HepG2 (cell line): Measurements from ENCODE around the gene NOXA1. TPM values are rescaled to one million over a fixed set of nuclear protein-coding genes. Genes with fewer than 3 reads are reported as not detected.

ENCODE experiments used
- ATAC-seq: fragments of 200-7000 bp; cut with Tn5 transposase; 3 replicates; pipeline ENCODE4 v1.9.1; 2020; ENCODE audit warnings: mild to moderate bottlenecking, moderate library complexity
- BruUV-seq: library from RNA; stranded (reverse); fragments of 400-500 nt; replicated peaks from 2 replicates; lab custom pipeline; 2021; lab: Mats Ljungman, UMichigan
- CTCF ChIA-PET: fragments of 300-600 bp; formaldehyde crosslinking; extraction: SDS; loops from one replicate; lab custom pipeline; 2021; ENCODE audit warnings: low total read pairs, inconsistent platforms, low intra/inter-chr PET ratio; lab: Yijun Ruan, JAX
- POLR2A ChIA-PET: fragments of 350-600 bp; sonication (Branson Sonifier 250); formaldehyde crosslinking; loops from one replicate; lab custom pipeline; 2020; ENCODE audit warnings: antibody characterized with exemption, inconsistent platforms; lab: Yijun Ruan, JAX
- DNase-seq: peaks from one replicate; pipeline ENCODE4 v3.0.0-alpha.2; 2015; ENCODE audit warnings: low spot score
- FAIRE-seq: peaks from 3 replicates; lab custom pipeline; 2011; peaks lifted over from hg19 to GRCh38; lab: Jason Lieb, UNC
- H2AFZ ChIP-seq: one replicate; pipeline ENCODE4 v1.6.1; 2011; ENCODE audit warnings: low read length, inconsistent platforms
- H3K27ac ChIP-seq: fragments of 300-600 bp; 3 replicates; pipeline ENCODE4 v1.8.0; 2011; ENCODE audit warnings: mixed run types, mild to moderate bottlenecking, mixed read lengths, low read length, inconsistent platforms; ENCODE audit not compliant: insufficient read depth; ENCODE audit errors: extremely low read length
- H3K27me3 ChIP-seq, 2 experiments: fragments of 200-600 bp in 1 of 2; 2 replicates in 1 of 2; 3 replicates in 1 of 2; pipeline versions ENCODE4 v1.6.0 to v1.8.0; 2011; ENCODE audit warnings: low read length in 2 of 2, mild to moderate bottlenecking in 2 of 2, moderate library complexity in 2 of 2, inconsistent platforms in 1 of 2; ENCODE audit not compliant: insufficient read depth in 2 of 2, control insufficient read depth in 1 of 2
- H3K36me3 ChIP-seq, 2 experiments: fragments of 200-600 bp in 1 of 2; replicated peaks in 1 of 2; 2 replicates in 1 of 2; 3 replicates in 1 of 2; pipeline versions ENCODE4 v1.5.1 to v1.8.0; 2011; ENCODE audit warnings: low read length in 2 of 2, inconsistent platforms in 1 of 2; ENCODE audit not compliant: insufficient read depth in 2 of 2, control insufficient read depth in 1 of 2
- H3K4me1 ChIP-seq: 2 replicates; pipeline ENCODE4 v1.5.1; 2012; ENCODE audit warnings: low read length, inconsistent platforms; ENCODE audit not compliant: insufficient read depth
- H3K4me2 ChIP-seq: 2 replicates; pipeline ENCODE4 v1.6.0; 2011; ENCODE audit warnings: low read depth, low read length, inconsistent platforms
- H3K4me3 ChIP-seq, 3 experiments: fragments of 200-600 bp in 1 of 3; sonication (generic), shearing (Covaris generic) in 1 of 3; replicated peaks in 1 of 3; 2 replicates each; pipeline ENCODE4 v1.5.1; 2011 to 2016; ENCODE audit warnings: low read length in 3 of 3, inconsistent platforms in 2 of 3, low read depth in 2 of 3, mild to moderate bottlenecking in 2 of 3, control low read depth in 1 of 3, mixed read lengths in 1 of 3; ENCODE audit not compliant: insufficient read depth in 1 of 3
- H3K79me2 ChIP-seq: one replicate; pipeline ENCODE4 v1.6.1; 2011; ENCODE audit warnings: low read length, inconsistent platforms; ENCODE audit not compliant: insufficient read depth
- H3K9ac ChIP-seq: 2 replicates; pipeline ENCODE4 v1.6.0; 2011; ENCODE audit warnings: mild to moderate bottlenecking, low read depth, low read length, inconsistent platforms; ENCODE audit not compliant: insufficient read depth
- H3K9me3 ChIP-seq: 2 replicates; pipeline ENCODE4 v1.5.1; 2012; ENCODE audit warnings: mild to moderate bottlenecking, low read length
- H4K20me1 ChIP-seq: 2 replicates; pipeline ENCODE4 v1.6.0; 2011; ENCODE audit warnings: inconsistent platforms, mild to moderate bottlenecking, low read length, moderate library complexity; ENCODE audit not compliant: insufficient read depth
- JUNB ChIP-seq: sonication (generic); formaldehyde crosslinking; IDR thresholded peaks from 2 replicates; pipeline ENCODE4 v1.8.0; 2022; ENCODE audit warnings: missing genetic modification reagents, mild to moderate bottlenecking, borderline replicate concordance
- RBFOX2 ChIP-seq: fragments of 200-400 bp; formaldehyde crosslinking; IDR thresholded peaks from 2 replicates; pipeline ENCODE4 v1.6.1; 2017; ENCODE audit warnings: low read depth, mild to moderate bottlenecking, low read length
- ZNF605 ChIP-seq: sonication (generic); formaldehyde crosslinking; IDR thresholded peaks from 2 replicates; pipeline ENCODE4 v1.8.0; 2022; ENCODE audit warnings: mild to moderate bottlenecking, missing genetic modification reagents
- WGBS: methylation state at CpG from one replicate; pipeline ENCODE4 v1.1.6; 2017; ENCODE audit warnings: low lambda C conversion rate; 5-methylcytosine and 5-hydroxymethylcytosine counted together
- in situ Hi-C: cut with HindIII; loops from 2 replicates; pipeline ENCODE4 v1.10.0; 2017; ENCODE audit warnings: low pct_unique_long_range_greater_than_20kb; ENCODE audit not compliant: extremely low pct_ligation_motif_present
- intact Hi-C: fragments of 100-400 bp; cut with micrococcal nuclease; formaldehyde crosslinking; loops from one replicate; pipeline ENCODE4 v1.10.0; 2022; ENCODE audit not compliant: unreplicated experiment
- polyA plus RNA-seq, 8 experiments: library from polyadenylated mRNA; depleted of rRNA in 3 of 8; stranded (reverse) in 7 of 8; unstranded in 1 of 8; fragments of >200 nt; fragmentation: Illumina TruSeq in 4 of 8; extraction: Trizol in 4 of 8; gene quantifications; 2 replicates each; pipeline versions ENCODE4 v1.2.1 to v1.2.3, GENCODE V29; 2011 to 2016; ENCODE audit warnings: low read depth in 4 of 8, missing spikeins in 1 of 8, mixed read lengths in 1 of 8; ENCODE audit not compliant: insufficient read depth in 1 of 8
- total RNA-seq, 5 experiments: library from RNA; depleted of rRNA; stranded (reverse); fragments of >200 nt; fragmentation: Illumina TruSeq; extraction: Trizol; gene quantifications; 2 replicates each; pipeline ENCODE4 v1.2.3, GENCODE V29; 2016; ENCODE audit warnings: low read depth in 1 of 5
- TF ChIP-seq, protein P1 (sequence below): sonication (generic); formaldehyde crosslinking; IDR thresholded peaks from 2 replicates; pipeline ENCODE4 v1.5.0; 2020; ENCODE audit warnings: missing genetic modification reagents
- TF ChIP-seq, protein P2 (sequence below): sonication (generic); formaldehyde crosslinking; IDR thresholded peaks from 2 replicates; pipeline ENCODE4 v1.4.0; 2020; ENCODE audit warnings: mild to moderate bottlenecking, low read depth, missing genetic modification reagents
- TF ChIP-seq, protein P3 (sequence below): sonication (generic); formaldehyde crosslinking; IDR thresholded peaks from 2 replicates; pipeline ENCODE4 v1.4.0; 2020; ENCODE audit warnings: missing genetic modification reagents

Gene NOXA1
- total and polyA plus RNA-seq, 2 of the 13 experiments (the other 11 are each of a cell fraction or from before 2014, with no cell fraction given), result 0.78 to 1.2 TPM

DNA sequence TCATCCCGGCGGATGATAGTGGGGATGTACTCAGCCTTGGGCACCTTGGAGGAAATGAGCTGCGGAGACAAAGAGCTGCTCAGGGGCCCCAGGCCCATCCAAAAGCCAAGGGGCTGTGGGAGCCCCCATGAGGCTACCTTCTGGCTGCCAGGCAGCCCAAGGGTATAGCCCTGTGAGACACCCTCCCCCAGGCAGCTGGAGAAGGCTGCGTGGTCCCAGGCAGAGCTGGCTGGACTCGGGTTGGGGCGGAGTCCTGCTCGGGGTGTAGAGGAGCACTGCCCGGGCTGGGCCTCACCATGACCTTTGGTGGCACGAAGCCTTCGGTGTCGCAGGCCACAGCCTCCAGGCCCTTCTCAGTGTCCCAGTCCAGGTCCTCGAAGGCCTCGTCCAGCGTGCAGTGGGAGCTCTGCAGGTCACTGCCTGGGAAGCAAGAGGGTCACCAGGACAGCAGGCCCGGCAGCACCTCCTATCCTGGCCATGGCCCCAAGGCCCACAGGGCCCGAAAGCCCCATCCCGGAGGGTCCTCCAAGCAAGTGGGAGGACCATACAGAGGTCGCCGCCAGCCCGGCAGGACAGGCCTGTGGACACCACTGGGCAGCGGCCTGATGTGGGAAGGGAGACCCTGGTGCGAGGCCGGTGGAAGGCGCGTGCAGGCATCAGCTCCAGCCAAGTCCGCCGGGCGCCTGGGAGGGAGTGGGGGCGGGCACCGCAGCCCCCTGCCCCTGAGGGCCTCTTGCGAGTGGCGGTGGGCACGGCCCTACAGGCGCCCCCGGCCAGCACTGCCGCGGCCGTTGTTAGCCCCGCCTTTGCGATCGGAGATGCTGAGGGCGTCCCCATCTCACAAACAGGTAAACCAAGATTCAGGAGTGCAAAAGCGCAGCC lies 29.8 kb downstream of the NOXA1 start (continued):
- no peak for TF ChIP-seq JUNB
- TF ChIP-seq, protein P1, sequence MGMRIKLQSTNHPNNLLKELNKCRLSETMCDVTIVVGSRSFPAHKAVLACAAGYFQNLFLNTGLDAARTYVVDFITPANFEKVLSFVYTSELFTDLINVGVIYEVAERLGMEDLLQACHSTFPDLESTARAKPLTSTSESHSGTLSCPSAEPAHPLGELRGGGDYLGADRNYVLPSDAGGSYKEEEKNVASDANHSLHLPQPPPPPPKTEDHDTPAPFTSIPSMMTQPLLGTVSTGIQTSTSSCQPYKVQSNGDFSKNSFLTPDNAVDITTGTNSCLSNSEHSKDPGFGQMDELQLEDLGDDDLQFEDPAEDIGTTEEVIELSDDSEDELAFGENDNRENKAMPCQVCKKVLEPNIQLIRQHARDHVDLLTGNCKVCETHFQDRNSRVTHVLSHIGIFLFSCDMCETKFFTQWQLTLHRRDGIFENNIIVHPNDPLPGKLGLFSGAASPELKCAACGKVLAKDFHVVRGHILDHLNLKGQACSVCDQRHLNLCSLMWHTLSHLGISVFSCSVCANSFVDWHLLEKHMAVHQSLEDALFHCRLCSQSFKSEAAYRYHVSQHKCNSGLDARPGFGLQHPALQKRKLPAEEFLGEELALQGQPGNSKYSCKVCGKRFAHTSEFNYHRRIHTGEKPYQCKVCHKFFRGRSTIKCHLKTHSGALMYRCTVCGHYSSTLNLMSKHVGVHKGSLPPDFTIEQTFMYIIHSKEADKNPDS (CRISPR knock-in tag), result peak; percentile 24; the same call in 1 of the 2 replicates
- TF ChIP-seq, all 625 proteins: peak for 7

DNA sequence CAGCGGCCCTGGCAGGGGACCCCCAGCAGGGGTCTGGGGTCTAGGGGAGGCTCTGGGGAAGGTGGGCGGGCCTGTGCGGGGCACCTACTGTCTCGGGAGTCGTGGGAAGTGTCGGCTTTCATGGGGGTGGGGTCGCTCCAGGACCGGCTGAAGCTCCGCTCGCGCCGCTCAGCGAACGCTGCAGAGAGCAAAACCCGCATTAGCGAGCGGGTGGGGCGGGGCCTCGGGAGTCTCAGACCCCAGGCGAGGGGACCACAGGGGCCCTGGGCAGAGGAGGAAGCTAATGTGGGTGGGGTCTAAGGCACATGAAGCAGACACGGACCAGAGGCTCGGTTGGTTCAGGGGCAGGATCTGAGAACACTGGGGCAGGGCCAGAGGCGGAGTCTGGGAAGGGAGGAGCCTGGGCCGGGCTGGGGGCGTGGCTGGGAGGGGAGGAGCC lies 30.5 kb downstream of the NOXA1 start:
- no peak overlapping the region for H3K4me2 ChIP-seq
- no peak overlapping the region for H2AFZ ChIP-seq

More for the DNA sequence above, 30.5 kb downstream of the NOXA1 start:
- 85% methylated on average over 23 of the region's 25 CpGs for WGBS
- no peak overlapping the region for H3K9ac ChIP-seq
- DNase-seq, result peak; percentile 41
- intact Hi-C loops, result no loop called here
- H3K9me3 ChIP-seq, result no peaks in the 10 kb centered on the region
- H3K79me2 ChIP-seq, result peaks cover 28% of the 10 kb centered on the region
- in situ Hi-C loops, result no loop called here
- ChIA-PET POLR2A (no interaction called here), CTCF (no interaction called here)
- TF ChIP-seq, protein P2, sequence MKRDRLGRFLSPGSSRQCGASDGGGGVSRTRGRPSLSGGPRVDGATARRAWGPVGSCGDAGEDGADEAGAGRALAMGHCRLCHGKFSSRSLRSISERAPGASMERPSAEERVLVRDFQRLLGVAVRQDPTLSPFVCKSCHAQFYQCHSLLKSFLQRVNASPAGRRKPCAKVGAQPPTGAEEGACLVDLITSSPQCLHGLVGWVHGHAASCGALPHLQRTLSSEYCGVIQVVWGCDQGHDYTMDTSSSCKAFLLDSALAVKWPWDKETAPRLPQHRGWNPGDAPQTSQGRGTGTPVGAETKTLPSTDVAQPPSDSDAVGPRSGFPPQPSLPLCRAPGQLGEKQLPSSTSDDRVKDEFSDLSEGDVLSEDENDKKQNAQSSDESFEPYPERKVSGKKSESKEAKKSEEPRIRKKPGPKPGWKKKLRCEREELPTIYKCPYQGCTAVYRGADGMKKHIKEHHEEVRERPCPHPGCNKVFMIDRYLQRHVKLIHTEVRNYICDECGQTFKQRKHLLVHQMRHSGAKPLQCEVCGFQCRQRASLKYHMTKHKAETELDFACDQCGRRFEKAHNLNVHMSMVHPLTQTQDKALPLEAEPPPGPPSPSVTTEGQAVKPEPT, result no peak
- TF ChIP-seq RBFOX2 (peak; percentile 49), ZNF605 (CRISPR knock-in tag) (peak; percentile 35; the same call in 1 of the 2 replicates)
- TF ChIP-seq, protein P3, sequence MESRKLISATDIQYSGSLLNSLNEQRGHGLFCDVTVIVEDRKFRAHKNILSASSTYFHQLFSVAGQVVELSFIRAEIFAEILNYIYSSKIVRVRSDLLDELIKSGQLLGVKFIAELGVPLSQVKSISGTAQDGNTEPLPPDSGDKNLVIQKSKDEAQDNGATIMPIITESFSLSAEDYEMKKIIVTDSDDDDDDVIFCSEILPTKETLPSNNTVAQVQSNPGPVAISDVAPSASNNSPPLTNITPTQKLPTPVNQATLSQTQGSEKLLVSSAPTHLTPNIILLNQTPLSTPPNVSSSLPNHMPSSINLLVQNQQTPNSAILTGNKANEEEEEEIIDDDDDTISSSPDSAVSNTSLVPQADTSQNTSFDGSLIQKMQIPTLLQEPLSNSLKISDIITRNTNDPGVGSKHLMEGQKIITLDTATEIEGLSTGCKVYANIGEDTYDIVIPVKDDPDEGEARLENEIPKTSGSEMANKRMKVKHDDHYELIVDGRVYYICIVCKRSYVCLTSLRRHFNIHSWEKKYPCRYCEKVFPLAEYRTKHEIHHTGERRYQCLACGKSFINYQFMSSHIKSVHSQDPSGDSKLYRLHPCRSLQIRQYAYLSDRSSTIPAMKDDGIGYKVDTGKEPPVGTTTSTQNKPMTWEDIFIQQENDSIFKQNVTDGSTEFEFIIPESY (CRISPR knock-in tag), result peak; percentile 86
- peak; percentile 46 for ATAC-seq
- peak overlapping the region in 1 of 3 experiments; percentile 34; a peak in 1 of 6 replicates for H3K4me3 ChIP-seq
- peaks cover 64% of the 10 kb centered on the region for H3K4me1 ChIP-seq
- H3K27ac ChIP-seq, result peak overlapping the region; percentile 34
- FAIRE-seq, result peak; percentile 12
- peaks cover 12 to 49% of the 10 kb centered on the region in 2 experiments for H3K36me3 ChIP-seq
- H4K20me1 ChIP-seq, result peaks cover 14% of the 10 kb centered on the region; the same call in 1 of the 2 replicates
- BruUV-seq, result no TSS peak
- H3K27me3 ChIP-seq, result no peaks in the 10 kb centered on the region
